Measurements from ENCODE around the gene NCOR1. TPM values are rescaled to one million over a fixed set of nuclear protein-coding genes. Genes with fewer than 3 reads are reported as not detected.

The NCOR1 gene
- polyA plus RNA-seq, 3 donors, result 23.2 to 47.0 (median 37.9) TPM

- intact Hi-C loops (cut with micrococcal nuclease), result no loop called here
- no peak for DNase-seq
- H3K4me3 Mint-ChIP-seq, result no peak overlapping the region
Measured at GRCh38 chr17:16072031-16072430, 143.3 kb downstream of the NCOR1 start.

GRCh38 chr17:16068323-16068722 lies 147.0 kb downstream of the NCOR1 start:
- Histone ChIP-seq H3K4me2 (replicated peaks; ENCODE audit: extremely low read depth, low read length, poor library complexity, severe bottlenecking) (no peak overlapping the region), H3K4me3 (replicated peaks in 1 of 3; ENCODE audit: low read depth in 2 of 3, low read length in 3 of 3) (no peak overlapping the region), H3K27ac (ENCODE audit: low read depth in 1 of 2, low read length in 2 of 2) (no peak overlapping the region), H3K79me2 (ENCODE audit: insufficient read depth, low read length) (no peaks in the 10 kb centered on the region), H3K27me3 (ENCODE audit: control insufficient read depth in 2 of 2, insufficient read depth in 2 of 2, low read length in 2 of 2) (no peaks in the 10 kb centered on the region), H3K4me1 (ENCODE audit: control insufficient read depth in 1 of 2, insufficient read depth in 2 of 2, low read length in 2 of 2) (no peaks in the 10 kb centered on the region), H3K9me3 (replicated peaks in 1 of 2; ENCODE audit: control insufficient read depth in 1 of 2, insufficient read depth in 1 of 2, low read length in 2 of 2) (no peaks in the 10 kb centered on the region), H3K36me3 (replicated peaks in 1 of 2; ENCODE audit: control insufficient read depth in 1 of 2, insufficient read depth in 2 of 2, low read length in 2 of 2) (peaks cover 92 to 100% of the 10 kb centered on the region in 2 donors), H3K9ac (ENCODE audit: insufficient read depth, low read length, poor library complexity, severe bottlenecking) (no peak overlapping the region), H2AFZ (ENCODE audit: insufficient read depth, low read depth, low read length, poor library complexity, severe bottlenecking) (no peak overlapping the region), H4K20me1 (ENCODE audit: insufficient read depth, low read length) (no peaks in the 10 kb centered on the region)
- Mint-ChIP-seq H3K9me3 (no peaks in the 10 kb centered on the region), H3K36me3 (peaks cover 92 to 96% of the 10 kb centered on the region in 2 donors), H3K4me1 (no peaks in the 10 kb centered on the region), H3K27me3 (ENCODE audit: low read depth in 3 of 3) (no peaks in the 10 kb centered on the region), H3K27ac (peak overlapping the region in 1 of 7 donors; percentile 21), H3K4me3 (no peak overlapping the region)
- TF ChIP-seq, protein P1, sequence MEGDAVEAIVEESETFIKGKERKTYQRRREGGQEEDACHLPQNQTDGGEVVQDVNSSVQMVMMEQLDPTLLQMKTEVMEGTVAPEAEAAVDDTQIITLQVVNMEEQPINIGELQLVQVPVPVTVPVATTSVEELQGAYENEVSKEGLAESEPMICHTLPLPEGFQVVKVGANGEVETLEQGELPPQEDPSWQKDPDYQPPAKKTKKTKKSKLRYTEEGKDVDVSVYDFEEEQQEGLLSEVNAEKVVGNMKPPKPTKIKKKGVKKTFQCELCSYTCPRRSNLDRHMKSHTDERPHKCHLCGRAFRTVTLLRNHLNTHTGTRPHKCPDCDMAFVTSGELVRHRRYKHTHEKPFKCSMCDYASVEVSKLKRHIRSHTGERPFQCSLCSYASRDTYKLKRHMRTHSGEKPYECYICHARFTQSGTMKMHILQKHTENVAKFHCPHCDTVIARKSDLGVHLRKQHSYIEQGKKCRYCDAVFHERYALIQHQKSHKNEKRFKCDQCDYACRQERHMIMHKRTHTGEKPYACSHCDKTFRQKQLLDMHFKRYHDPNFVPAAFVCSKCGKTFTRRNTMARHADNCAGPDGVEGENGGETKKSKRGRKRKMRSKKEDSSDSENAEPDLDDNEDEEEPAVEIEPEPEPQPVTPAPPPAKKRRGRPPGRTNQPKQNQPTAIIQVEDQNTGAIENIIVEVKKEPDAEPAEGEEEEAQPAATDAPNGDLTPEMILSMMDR (IDR thresholded peaks at IDR 0.05), result no peak
- intact Hi-C loops (cut with micrococcal nuclease), result loop anchor here in 1 of 2 donors (10.0 kb wide), 1 partner anchor 46 kb away; no protein-coding TSS in a partner anchor
- DNase-seq, result no peak

More at GRCh38 chr17:16072031-16072430, 143.3 kb downstream of the NCOR1 start:
- Histone ChIP-seq H3K9ac (ENCODE audit: insufficient read depth, low read length, poor library complexity, severe bottlenecking) (no peak overlapping the region), H3K79me2 (ENCODE audit: insufficient read depth, low read length) (no peaks in the 10 kb centered on the region), H3K4me2 (replicated peaks; ENCODE audit: extremely low read depth, low read length, poor library complexity, severe bottlenecking) (no peak overlapping the region), H3K36me3 (replicated peaks in 1 of 2; ENCODE audit: control insufficient read depth in 1 of 2, insufficient read depth in 2 of 2, low read length in 2 of 2) (peaks cover 91 to 100% of the 10 kb centered on the region in 2 donors), H3K27ac (ENCODE audit: low read depth in 1 of 2, low read length in 2 of 2) (no peak overlapping the region), H3K4me1 (ENCODE audit: control insufficient read depth in 1 of 2, insufficient read depth in 2 of 2, low read length in 2 of 2) (no peaks in the 10 kb centered on the region), H4K20me1 (ENCODE audit: insufficient read depth, low read length) (no peaks in the 10 kb centered on the region), H2AFZ (ENCODE audit: insufficient read depth, low read depth, low read length, poor library complexity, severe bottlenecking) (no peak overlapping the region), H3K27me3 (ENCODE audit: control insufficient read depth in 2 of 2, insufficient read depth in 2 of 2, low read length in 2 of 2) (no peaks in the 10 kb centered on the region), H3K4me3 (replicated peaks in 1 of 3; ENCODE audit: low read depth in 2 of 3, low read length in 3 of 3) (no peak overlapping the region), H3K9me3 (replicated peaks in 1 of 2; ENCODE audit: control insufficient read depth in 1 of 2, insufficient read depth in 1 of 2, low read length in 2 of 2) (no peaks in the 10 kb centered on the region)
- H3K4me1 Mint-ChIP-seq, result no peaks in the 10 kb centered on the region
- no peaks in the 10 kb centered on the region for H3K9me3 Mint-ChIP-seq
- WGBS (ENCODE audit: insufficient coverage), result 100% methylated on average over 1 of the region's 1 CpG
- H3K27ac Mint-ChIP-seq, result no peak overlapping the region
- H3K36me3 Mint-ChIP-seq, result peaks cover 85 to 92% of the 10 kb centered on the region in 2 donors
- TF ChIP-seq, protein P1 (IDR thresholded peaks at IDR 0.05), result no peak
- no peaks in the 10 kb centered on the region for H3K27me3 Mint-ChIP-seq (ENCODE audit: low read depth in 3 of 3)

Data from CD14-positive monocyte (primary cell).